KMS-11 (cell line): Measurements from ENCODE around the gene RUVBL2.

Experiments
- H2AFZ ChIP-seq: fragments of 200-600 bp; sonication (generic); 2 replicates; pipeline ENCODE4 v1.6.1; 2016; ENCODE audit warnings: antibody characterized with exemption, mixed run types, low read depth
- H3K27ac ChIP-seq: fragments of 200-600 bp; sonication (generic); 2 replicates; pipeline ENCODE4 v1.6.1; 2016; ENCODE audit warnings: mild to moderate bottlenecking, mixed run types
- H3K27me3 ChIP-seq: fragments of 200-600 bp; sonication (generic); 2 replicates; pipeline ENCODE4 v1.6.1; 2017; ENCODE audit warnings: mild to moderate bottlenecking, low read depth, mixed run types, moderate library complexity; ENCODE audit not compliant: insufficient read depth
- H3K36me3 ChIP-seq: fragments of 200-600 bp; sonication (generic); 2 replicates; pipeline ENCODE4 v1.6.1; 2017; ENCODE audit warnings: mild to moderate bottlenecking, mixed run types; ENCODE audit not compliant: insufficient read depth
- H3K4me1 ChIP-seq: fragments of 200-600 bp; sonication (generic); 2 replicates; pipeline ENCODE4 v1.6.1; 2016; ENCODE audit warnings: mild to moderate bottlenecking, low read depth, mixed run types; ENCODE audit not compliant: poor library complexity, severe bottlenecking
- H3K4me2 ChIP-seq: fragments of 200-600 bp; sonication (generic); 2 replicates; pipeline ENCODE4 v1.7.0; 2016; ENCODE audit warnings: mild to moderate bottlenecking, mixed run types
- H3K4me3 ChIP-seq: fragments of 200-600 bp; sonication (generic); IDR thresholded peaks from 2 replicates; pipeline ENCODE4 v1.6.1; 2017; ENCODE audit warnings: low read depth, low read length, mixed read lengths; ENCODE audit not compliant: insufficient read depth
- H3K79me2 ChIP-seq: fragments of 200-600 bp; sonication (generic); 2 replicates; pipeline ENCODE4 v1.6.1; 2016; ENCODE audit warnings: low read depth, mixed run types; ENCODE audit not compliant: insufficient read depth
- H3K9ac ChIP-seq: fragments of 200-600 bp; sonication (generic); 2 replicates; pipeline ENCODE4 v1.6.1; 2016; ENCODE audit warnings: mild to moderate bottlenecking, mixed run types
- H4K20me1 ChIP-seq: fragments of 200-600 bp; sonication (generic); 2 replicates; pipeline ENCODE4 v1.6.1; 2016; ENCODE audit warnings: mild to moderate bottlenecking, mixed run types; ENCODE audit not compliant: insufficient read depth
- TF ChIP-seq, protein P1 (sequence below): fragments of 200-600 bp; sonication (generic); conservative IDR thresholded peaks from 2 replicates; pipeline ENCODE4 v1.6.1; 2017; ENCODE audit warnings: low read depth, mild to moderate bottlenecking, antibody characterized with exemption, low read length, moderate library complexity, mixed read lengths

Gene RUVBL2

DNA sequence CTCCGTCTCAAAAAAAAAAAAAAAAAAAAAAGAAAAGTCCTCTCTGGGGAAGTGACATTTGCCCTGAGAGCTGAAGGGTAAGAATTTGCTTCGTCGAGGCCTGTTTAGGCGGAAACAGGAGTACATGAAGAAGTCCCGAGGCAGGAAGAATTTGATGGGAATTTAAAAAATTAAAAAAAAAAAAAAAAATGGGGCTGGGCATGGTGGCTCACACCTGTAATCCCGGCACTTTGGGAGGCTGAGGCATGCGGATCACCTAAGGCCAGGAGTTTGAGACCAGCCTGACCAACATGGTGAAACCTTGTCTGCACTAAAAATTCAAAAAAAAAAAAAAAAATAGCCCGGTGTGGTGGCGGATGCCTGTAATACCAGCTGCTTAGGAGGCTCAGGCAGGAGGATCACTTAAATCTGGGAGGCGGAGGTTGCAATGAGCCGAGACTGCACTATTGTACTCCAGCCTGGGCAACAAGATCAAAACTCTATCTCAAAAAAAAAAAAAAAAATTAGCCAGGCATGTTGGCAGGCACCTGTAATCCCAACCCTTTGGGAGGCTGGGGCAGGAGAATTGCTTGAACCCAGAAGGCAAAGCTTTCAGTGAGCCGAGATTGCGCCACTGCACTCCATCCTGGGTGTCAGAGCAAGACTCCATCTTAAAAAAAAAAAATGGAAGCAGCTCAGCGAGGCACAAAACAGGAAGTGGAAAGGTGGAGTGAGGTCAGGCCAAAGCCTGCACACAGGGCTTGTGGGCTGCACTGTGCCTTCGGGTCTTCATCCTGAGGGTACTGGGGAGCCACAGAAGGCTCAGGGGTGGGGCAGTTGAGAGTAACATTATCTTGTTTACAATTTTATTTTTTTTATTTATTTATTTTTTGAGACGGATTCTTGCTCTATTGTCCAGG, 34.1 kb upstream of the RUVBL2 start:
- peaks cover 10% of the 10 kb centered on the region; the same call in 1 of the 2 replicates for H3K79me2 ChIP-seq
- peaks cover 27% of the 10 kb centered on the region for H3K4me1 ChIP-seq

DNA sequence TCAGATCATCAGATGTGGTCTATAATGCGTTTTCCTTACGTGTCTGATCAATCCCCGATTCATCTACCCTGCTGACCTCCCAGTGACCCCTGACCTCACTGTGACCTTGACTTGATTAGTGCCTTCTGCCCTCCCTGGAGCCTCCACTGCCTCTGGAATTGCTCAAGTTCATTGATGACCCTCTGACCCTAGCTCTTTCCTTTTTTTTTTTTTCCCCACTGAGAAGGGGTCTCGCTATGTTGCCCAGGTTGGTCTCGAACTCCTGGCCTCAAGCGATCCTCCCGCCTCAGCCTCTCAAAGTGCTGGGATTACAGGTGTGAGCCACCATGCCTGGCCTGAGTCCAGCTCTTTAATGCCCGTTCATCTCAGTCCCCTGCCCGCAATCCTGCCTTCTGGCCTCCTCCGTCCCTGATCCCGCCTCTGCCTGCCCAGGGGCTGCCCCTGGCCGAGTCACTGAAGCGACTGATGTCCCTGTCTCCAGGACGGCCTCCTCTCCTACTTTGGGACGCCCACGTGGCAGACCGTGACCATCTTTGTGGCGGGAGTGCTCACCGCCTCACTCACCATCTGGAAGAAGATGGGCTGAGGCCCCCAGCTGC, 32.5 kb upstream of the RUVBL2 start:
- H3K27ac ChIP-seq, result no peak overlapping the region
- H3K4me1 ChIP-seq, result peaks cover 24% of the 10 kb centered on the region

More for the DNA sequence above, 34.1 kb upstream of the RUVBL2 start:
- Histone ChIP-seq H3K36me3 (no peaks in the 10 kb centered on the region), H3K27me3 (no peaks in the 10 kb centered on the region), H4K20me1 (no peaks in the 10 kb centered on the region), H3K4me2 (no peak overlapping the region), H2AFZ (no peak overlapping the region), H3K27ac (no peak overlapping the region), H3K9ac (no peak overlapping the region), H3K4me3 (no peak overlapping the region)
- TF ChIP-seq, protein P1, sequence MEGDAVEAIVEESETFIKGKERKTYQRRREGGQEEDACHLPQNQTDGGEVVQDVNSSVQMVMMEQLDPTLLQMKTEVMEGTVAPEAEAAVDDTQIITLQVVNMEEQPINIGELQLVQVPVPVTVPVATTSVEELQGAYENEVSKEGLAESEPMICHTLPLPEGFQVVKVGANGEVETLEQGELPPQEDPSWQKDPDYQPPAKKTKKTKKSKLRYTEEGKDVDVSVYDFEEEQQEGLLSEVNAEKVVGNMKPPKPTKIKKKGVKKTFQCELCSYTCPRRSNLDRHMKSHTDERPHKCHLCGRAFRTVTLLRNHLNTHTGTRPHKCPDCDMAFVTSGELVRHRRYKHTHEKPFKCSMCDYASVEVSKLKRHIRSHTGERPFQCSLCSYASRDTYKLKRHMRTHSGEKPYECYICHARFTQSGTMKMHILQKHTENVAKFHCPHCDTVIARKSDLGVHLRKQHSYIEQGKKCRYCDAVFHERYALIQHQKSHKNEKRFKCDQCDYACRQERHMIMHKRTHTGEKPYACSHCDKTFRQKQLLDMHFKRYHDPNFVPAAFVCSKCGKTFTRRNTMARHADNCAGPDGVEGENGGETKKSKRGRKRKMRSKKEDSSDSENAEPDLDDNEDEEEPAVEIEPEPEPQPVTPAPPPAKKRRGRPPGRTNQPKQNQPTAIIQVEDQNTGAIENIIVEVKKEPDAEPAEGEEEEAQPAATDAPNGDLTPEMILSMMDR, result no peak

DNA sequence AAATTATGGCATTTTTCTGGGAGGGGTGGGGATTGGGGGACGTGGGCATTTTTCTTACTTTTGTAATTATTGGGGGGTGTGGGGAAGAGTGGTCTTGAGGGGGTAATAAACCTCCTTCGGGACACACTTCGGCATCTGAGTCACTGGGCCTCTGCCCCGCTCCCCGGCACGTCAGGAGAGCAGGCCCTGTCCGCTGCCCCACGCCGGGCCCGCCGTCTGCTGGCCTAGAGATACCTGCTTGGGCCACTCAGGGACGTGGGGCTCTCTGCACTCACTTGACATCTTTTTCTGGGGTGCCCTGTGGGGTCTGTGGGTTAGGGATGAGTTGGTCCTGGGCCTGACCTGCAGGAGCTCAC, 32.0 kb upstream of the RUVBL2 start:
- Histone ChIP-seq H3K4me3 (no peak overlapping the region), H3K36me3 (no peaks in the 10 kb centered on the region), H3K27ac (no peak overlapping the region), H3K4me1 (peaks cover 29% of the 10 kb centered on the region), H2AFZ (no peak overlapping the region), H3K4me2 (no peak overlapping the region), H3K79me2 (peaks cover 7% of the 10 kb centered on the region), H4K20me1 (no peaks in the 10 kb centered on the region), H3K9ac (no peak overlapping the region), H3K27me3 (no peaks in the 10 kb centered on the region)
- TF ChIP-seq, protein P1, result no peak

More for the DNA sequence above, 32.5 kb upstream of the RUVBL2 start:
- TF ChIP-seq, protein P1, result no peak
- no peaks in the 10 kb centered on the region for H3K36me3 ChIP-seq
- no peak overlapping the region for H3K9ac ChIP-seq
- no peak overlapping the region for H2AFZ ChIP-seq
- no peaks in the 10 kb centered on the region for H4K20me1 ChIP-seq
- H3K27me3 ChIP-seq, result no peaks in the 10 kb centered on the region
- no peak overlapping the region for H3K4me2 ChIP-seq
- H3K4me3 ChIP-seq, result no peak overlapping the region
- H3K79me2 ChIP-seq, result peaks cover 2% of the 10 kb centered on the region; the same call in 1 of the 2 replicates

DNA sequence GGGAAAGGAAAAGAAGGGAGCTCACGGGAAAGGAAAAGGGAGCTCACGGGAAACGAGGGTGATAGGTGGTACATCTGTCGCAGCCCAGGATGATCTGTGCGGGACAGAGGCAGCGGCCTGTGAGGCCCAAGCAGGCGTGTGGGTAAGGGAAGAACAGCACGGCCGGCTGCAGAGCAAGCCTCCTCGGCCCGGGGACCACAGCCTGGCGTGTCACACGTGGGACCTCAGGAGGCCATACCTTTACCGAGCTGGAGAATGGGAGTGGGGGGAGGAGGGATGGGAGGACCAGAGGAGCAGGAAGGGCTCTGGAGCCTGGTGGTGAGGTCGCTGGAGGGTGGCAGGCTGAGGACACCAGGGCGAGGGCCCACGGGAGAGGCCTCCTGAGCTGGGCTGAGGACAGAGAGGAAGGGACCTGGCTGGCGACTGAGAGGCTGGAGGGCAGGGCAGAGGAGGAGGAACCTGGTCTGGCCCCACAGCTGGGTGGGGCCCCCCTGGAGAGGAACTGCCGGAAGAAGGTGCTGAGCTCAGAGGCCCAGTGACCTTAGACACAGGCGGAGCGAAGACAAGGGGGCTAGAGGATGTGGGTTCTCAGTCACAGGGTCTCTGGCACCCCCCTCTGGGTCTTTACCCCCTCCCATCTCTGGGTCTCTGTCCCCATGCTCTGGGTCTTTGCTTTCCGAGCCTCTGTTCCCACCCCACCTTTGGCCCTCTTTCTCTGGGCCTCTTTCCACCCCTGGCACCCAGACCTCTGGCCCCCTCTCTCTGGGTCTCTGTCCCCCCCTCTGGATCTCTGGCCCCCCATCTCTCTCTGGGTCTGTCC, 31.4 kb upstream of the RUVBL2 start:
- Histone ChIP-seq H2AFZ (no peak overlapping the region), H4K20me1 (no peaks in the 10 kb centered on the region), H3K4me3 (no peak overlapping the region), H3K4me1 (peaks cover 35% of the 10 kb centered on the region), H3K27me3 (no peaks in the 10 kb centered on the region), H3K36me3 (no peaks in the 10 kb centered on the region), H3K9ac (no peak overlapping the region), H3K27ac (no peak overlapping the region), H3K4me2 (peak overlapping the region; percentile 24; the same call in 1 of the 2 replicates), H3K79me2 (peaks cover 11% of the 10 kb centered on the region)
- TF ChIP-seq, protein P1, result no peak
